Lower leg skin (tissue), 4 donors: ENCODE results near the gene LMNTD1. TPM values are rescaled to one million over a fixed set of nuclear protein-coding genes. Genes with fewer than 3 reads are reported as not detected.

Experiments
- DNase-seq, 2 donors: peaks; one replicate each; pipeline ENCODE4 v3.0.0-alpha.2; 2019; ENCODE audit warnings: low spot score in 2 of 2
- H3K4me3 ChIP-seq: fragments of 200-600 bp; sonication (generic); 2 replicates; pipeline ENCODE4 v1.5.1; 2017; ENCODE audit warnings: mild to moderate bottlenecking, low read depth; ENCODE audit not compliant: poor library complexity, severe bottlenecking
- CTCF ChIP-seq, 3 donors: fragments of 450-650 bp; IDR thresholded peaks; one replicate each; pipeline ENCODE4 v1.5.1; 2016; ENCODE audit warnings: antibody characterized with exemption in 3 of 3, mild to moderate bottlenecking in 3 of 3, moderate library complexity in 2 of 3
- POLR2A ChIP-seq, 2 donors: fragments of 450-650 bp; IDR thresholded peaks; one replicate each; pipeline ENCODE4 v1.6.1; 2016 to 2017; ENCODE audit warnings: antibody characterized with exemption in 2 of 2, mild to moderate bottlenecking in 1 of 2, moderate library complexity in 1 of 2
- WGBS, 2 donors: methylation state at CpG; one replicate each; pipeline ENCODE4 v1.1.5; 2018; 5-methylcytosine and 5-hydroxymethylcytosine counted together
- intact Hi-C: fragments of 100-400 bp; cut with DNase I; formaldehyde crosslinking; loops from one replicate; pipeline ENCODE4 v1.15.0; 2023; ENCODE audit warnings: low total_unique reads
- total RNA-seq, 4 donors: library from RNA; depleted of rRNA; stranded (reverse); fragments of >200 nt; gene quantifications; one replicate each; pipeline ENCODE4 v1.1.0, GENCODE V29; 2016

Gene LMNTD1
- total RNA-seq, 4 donors from 2014 or later: not detected

DNA sequence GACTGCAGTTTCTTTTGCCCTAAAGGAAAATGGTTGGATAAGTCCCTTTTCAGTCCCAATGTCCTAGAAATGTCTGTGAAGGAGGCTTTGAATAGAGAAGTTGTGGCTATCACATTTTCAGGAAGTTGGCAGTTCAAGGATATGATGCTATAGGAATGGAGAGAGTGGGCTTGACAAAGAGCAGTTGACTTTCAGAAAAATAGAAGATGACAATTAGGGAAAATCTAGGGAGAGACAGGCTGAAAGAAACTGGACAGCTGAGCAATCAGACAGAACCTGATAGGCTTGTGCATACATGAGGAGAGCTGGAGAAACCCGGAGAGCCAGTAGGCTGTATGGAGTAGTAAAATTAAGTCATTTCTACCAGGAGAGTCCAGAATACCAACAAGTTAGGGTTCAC is 50.5 kb downstream of the LMNTD1 start:
- 80 to 94% methylated on average over 1 of the region's 1 CpG for WGBS, 2 donors
- no peak overlapping the region for H3K4me3 ChIP-seq
- DNase-seq: no peak
- intact Hi-C loops: no loop called here
- TF ChIP-seq CTCF (IDR thresholded peaks at IDR 0.05) (no peak), POLR2A (IDR thresholded peaks at IDR 0.05) (no peak)

- WGBS, 2 donors: 76 to 80% methylated on average over 3 of the region's 3 CpGs
- intact Hi-C loops: no loop called here
- H3K4me3 ChIP-seq: no peak overlapping the region
- TF ChIP-seq POLR2A (IDR thresholded peaks at IDR 0.05) (no peak), CTCF (IDR thresholded peaks at IDR 0.05) (no peak)
- no peak for DNase-seq
Measured at GRCh38 chr12:25502118-25502517, 51.0 kb downstream of the LMNTD1 start.

DNA sequence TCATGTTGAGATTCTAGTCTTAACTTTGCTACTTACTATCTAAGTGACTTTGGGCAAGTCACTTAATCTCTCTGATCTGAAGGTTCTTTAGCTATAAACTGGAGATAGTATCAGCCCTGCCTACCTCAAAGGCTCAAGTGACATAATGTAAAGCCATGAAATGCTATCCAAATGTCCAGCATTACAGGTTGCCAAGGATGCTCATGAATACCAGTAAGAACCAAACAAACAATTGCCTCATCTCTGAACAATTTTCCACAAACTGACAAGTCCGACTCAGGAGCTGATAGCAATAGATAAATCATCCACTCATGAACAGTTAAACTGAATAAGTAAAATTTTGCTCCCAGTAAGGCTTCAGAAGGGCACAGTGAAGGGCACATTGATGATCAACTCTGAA is 51.5 kb downstream of the LMNTD1 start:
- WGBS, 2 donors: 59 to 60% methylated on average over 1 of the region's 1 CpG
- intact Hi-C loops: no loop called here
- H3K4me3 ChIP-seq: no peak overlapping the region
- no peak for DNase-seq
- TF ChIP-seq CTCF (IDR thresholded peaks at IDR 0.05) (no peak), POLR2A (IDR thresholded peaks at IDR 0.05) (no peak)

DNA sequence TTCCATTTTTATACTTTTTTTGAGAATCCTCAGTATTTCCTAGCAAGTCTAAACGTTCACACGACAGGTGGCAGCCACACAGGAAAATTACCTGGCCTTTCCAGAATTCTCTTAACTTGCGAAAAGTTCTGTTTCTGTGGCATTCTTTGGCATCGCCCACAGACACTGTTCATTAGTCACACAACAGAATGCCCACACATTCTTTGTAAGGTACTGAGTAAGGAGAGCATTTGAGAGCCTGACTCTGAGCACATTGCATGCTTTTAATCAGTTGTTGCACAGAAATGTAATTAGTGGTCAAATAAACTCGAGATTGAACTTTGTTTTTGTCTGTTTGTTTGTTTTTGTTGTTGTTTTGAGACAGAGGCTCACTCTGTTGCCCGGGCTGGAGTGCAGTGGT is 52.4 kb downstream of the LMNTD1 start:
- 72 to 74% methylated on average over 6 of the region's 6 CpGs for WGBS, 2 donors
- TF ChIP-seq CTCF (IDR thresholded peaks at IDR 0.05) (no peak), POLR2A (IDR thresholded peaks at IDR 0.05) (no peak)
- H3K4me3 ChIP-seq: no peak overlapping the region
- DNase-seq: no peak
- intact Hi-C loops: no loop called here

DNA sequence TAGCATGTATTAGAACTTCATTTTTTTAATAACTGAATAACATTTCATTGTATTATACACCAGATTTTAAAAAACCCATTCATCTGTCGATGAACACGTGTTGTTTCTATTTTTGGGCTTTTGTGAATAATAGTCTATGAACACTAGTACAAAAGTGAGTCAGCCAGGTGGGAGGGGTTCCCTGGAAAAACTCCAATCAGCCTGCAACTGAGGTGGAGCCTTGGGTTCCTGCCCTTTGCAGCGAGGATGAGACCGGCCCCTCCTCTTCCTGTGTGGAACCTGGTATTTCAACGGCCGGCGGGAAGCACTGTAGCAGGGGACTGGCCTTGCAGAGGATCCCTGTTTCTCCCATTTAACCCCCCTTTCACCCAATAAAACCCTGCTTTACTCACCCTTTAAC is 56.1 kb downstream of the LMNTD1 start:
- intact Hi-C loops: no loop called here
- H3K4me3 ChIP-seq: no peak overlapping the region
- WGBS, 2 donors: 48 to 53% methylated on average over 7 of the region's 7 CpGs
- no peak for TF ChIP-seq POLR2A (IDR thresholded peaks at IDR 0.05)
- TF ChIP-seq CTCF (IDR thresholded peaks at IDR 0.05): no peak
- DNase-seq: peak in 1 of 2 donors; percentile 41

DNA sequence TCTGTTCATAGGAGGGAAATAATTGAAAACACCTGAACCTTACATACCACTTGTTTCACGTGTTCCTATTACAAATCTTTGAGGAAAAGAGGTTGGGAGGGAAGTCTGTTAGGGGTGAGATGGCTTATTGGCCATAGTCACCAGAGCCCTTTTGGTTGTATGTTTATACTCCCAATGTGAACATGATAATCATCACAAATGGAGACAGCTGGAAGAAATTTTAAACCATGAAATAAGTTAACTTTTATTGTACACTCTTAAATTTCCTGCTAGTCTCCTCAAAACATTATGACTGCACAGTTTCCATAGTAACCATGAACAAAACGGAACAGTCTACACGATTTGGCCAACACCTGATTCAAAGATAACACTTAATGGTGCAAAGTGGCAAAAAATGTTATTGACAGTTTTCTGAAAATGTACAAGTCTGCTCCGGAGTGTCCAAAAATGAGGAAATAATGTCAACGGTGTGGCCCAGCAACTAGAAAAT is 56.9 kb downstream of the LMNTD1 start:
- no peak overlapping the region for H3K4me3 ChIP-seq
- TF ChIP-seq CTCF (IDR thresholded peaks at IDR 0.05) (no peak), POLR2A (IDR thresholded peaks at IDR 0.05) (no peak)
- WGBS, 2 donors: 25 to 34% methylated on average over 5 of the region's 5 CpGs
- intact Hi-C loops: no loop called here
- no peak for DNase-seq
